A673 (cell line): ENCODE results near the gene MEAK7.

ENCODE experiments used
- EZH2 ChIP-seq: fragments of 200-600 bp; sonication (generic); IDR thresholded peaks from 2 replicates; pipeline ENCODE4 v1.6.1; 2017; ENCODE audit warnings: borderline replicate concordance, low read depth, mild to moderate bottlenecking, mixed read lengths, antibody characterized with exemption, low read length; ENCODE audit not compliant: poor library complexity, severe bottlenecking
- TF ChIP-seq, protein P1 (sequence below): fragments of 300-800, 200-600 bp; sonication (generic); conservative IDR thresholded peaks from 2 replicates; pipeline ENCODE4 v1.5.1; 2017; ENCODE audit warnings: low read depth, mild to moderate bottlenecking, antibody characterized with exemption, low read length, moderate library complexity, mixed read lengths

DNA sequence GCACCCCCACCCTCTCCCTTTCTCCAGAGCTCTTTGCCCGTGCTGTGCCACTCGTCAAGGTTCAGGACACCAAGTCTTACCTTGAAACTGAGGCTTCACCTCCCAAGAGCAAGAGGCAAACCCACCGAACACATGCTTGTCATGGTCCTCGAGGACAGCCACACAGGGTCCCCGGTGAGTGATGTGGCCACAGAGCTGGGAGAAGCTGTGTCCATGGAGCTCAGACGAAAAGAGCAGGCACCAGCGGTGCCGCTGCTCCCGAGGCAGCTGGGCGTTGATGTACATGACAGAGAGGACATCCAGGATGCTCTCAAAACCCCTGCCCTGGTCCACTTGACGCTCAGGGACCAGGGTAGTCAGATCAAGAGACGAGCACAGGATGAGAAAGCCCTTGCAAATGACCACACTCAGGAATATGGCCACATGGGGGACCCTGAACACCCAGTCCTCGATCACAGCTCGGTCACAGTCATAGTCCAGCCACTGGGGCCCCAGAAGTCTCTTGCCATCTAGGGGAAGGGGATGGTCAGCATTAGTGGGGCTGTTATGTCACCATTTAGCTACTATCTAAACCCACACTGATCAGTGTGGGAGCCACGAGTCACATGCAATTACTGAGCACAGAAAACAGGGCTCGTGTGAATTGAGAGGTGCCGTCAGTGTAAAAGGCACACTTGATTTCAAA lies 17.8 kb downstream of the MEAK7 start:
- TF ChIP-seq, protein P1, sequence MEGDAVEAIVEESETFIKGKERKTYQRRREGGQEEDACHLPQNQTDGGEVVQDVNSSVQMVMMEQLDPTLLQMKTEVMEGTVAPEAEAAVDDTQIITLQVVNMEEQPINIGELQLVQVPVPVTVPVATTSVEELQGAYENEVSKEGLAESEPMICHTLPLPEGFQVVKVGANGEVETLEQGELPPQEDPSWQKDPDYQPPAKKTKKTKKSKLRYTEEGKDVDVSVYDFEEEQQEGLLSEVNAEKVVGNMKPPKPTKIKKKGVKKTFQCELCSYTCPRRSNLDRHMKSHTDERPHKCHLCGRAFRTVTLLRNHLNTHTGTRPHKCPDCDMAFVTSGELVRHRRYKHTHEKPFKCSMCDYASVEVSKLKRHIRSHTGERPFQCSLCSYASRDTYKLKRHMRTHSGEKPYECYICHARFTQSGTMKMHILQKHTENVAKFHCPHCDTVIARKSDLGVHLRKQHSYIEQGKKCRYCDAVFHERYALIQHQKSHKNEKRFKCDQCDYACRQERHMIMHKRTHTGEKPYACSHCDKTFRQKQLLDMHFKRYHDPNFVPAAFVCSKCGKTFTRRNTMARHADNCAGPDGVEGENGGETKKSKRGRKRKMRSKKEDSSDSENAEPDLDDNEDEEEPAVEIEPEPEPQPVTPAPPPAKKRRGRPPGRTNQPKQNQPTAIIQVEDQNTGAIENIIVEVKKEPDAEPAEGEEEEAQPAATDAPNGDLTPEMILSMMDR, result no peak
- TF ChIP-seq EZH2, result no peak
